Peyer's patch (tissue), 4 donors: ENCODE results near the gene ATP2B3.

Experiments used
- CTCF ChIP-seq, 6 experiments: fragments of 450-650 bp in 4 of 6; fragments of 200-600 bp in 2 of 6; sonication (generic) in 1 of 6; IDR thresholded peaks; one replicate each; pipeline ENCODE4 v1.5.1; 2017 to 2019; ENCODE audit warnings: antibody characterized with exemption in 6 of 6, mild to moderate bottlenecking in 3 of 6, moderate library complexity in 1 of 6
- POLR2A ChIP-seq, 2 donors: fragments of 450-650 bp; IDR thresholded peaks; one replicate each; pipeline ENCODE4 v1.5.1; 2017; ENCODE audit warnings: antibody characterized with exemption in 2 of 2, mild to moderate bottlenecking in 2 of 2, moderate library complexity in 2 of 2

- no peak for TF ChIP-seq CTCF (IDR thresholded peaks at IDR 0.05)
- no peak for TF ChIP-seq POLR2A (IDR thresholded peaks at IDR 0.05)
These were observed 71.5 kb downstream of the ATP2B3 start for GRCh38 chrX:153588782-153589446.
